ENCODE results near the gene KIRREL3.

KIRREL3 gene

GRCh38 chr11:126476266-126476924 lies 524.2 kb downstream of the KIRREL3 start:
- H3K4me3 ChIP-seq (ENCODE audit: low read length): no peak overlapping the region
- no peak for TF ChIP-seq CTCF (conservative IDR thresholded peaks at IDR 0.05; ENCODE audit: low read length)
- DNase-seq (ENCODE audit: low read depth): no peak

GRCh38 chr11:126475014-126475991 lies 525.3 kb downstream of the KIRREL3 start:
- no peak for DNase-seq (ENCODE audit: low read depth)

GRCh38 chr11:126474220-126474619 lies 526.4 kb downstream of the KIRREL3 start:
- H3K4me3 ChIP-seq (ENCODE audit: low read length): no peak overlapping the region
- TF ChIP-seq CTCF (conservative IDR thresholded peaks at IDR 0.05; ENCODE audit: low read length): no peak
- DNase-seq (ENCODE audit: low read depth): no peak

More at GRCh38 chr11:126475014-126475991, 525.3 kb downstream of the KIRREL3 start:
- TF ChIP-seq CTCF (conservative IDR thresholded peaks at IDR 0.05; ENCODE audit: low read length): no peak
- H3K4me3 ChIP-seq (ENCODE audit: low read length): no peak overlapping the region

- no peak for TF ChIP-seq CTCF (conservative IDR thresholded peaks at IDR 0.05; ENCODE audit: low read length)
- DNase-seq (ENCODE audit: low read depth): no peak
- H3K4me3 ChIP-seq (ENCODE audit: low read length): no peak overlapping the region
These were observed 527.3 kb downstream of the KIRREL3 start for GRCh38 chr11:126473269-126473668.

GRCh38 chr11:126469311-126469710 lies 531.3 kb downstream of the KIRREL3 start:
- no peak overlapping the region for H3K4me3 ChIP-seq (ENCODE audit: low read length)
- no peak for TF ChIP-seq CTCF (conservative IDR thresholded peaks at IDR 0.05; ENCODE audit: low read length)
- DNase-seq (ENCODE audit: low read depth): no peak

GRCh38 chr11:126468102-126468521 lies 532.5 kb downstream of the KIRREL3 start:
- H3K4me3 ChIP-seq (ENCODE audit: low read length): no peak overlapping the region
- DNase-seq (ENCODE audit: low read depth): no peak
- TF ChIP-seq CTCF (conservative IDR thresholded peaks at IDR 0.05; ENCODE audit: low read length): no peak

Measured in AG10803 (cell line).